ENCODE measurements around the gene KAT2A.

Gene KAT2A

GRCh38 chr17:42114118-42114517, 7.0 kb downstream of the KAT2A start:
- no peak for DNase-seq (ENCODE audit: low spot score)

- no peak for DNase-seq (ENCODE audit: low spot score)
Measured at GRCh38 chr17:42113293-42114069, 7.7 kb downstream of the KAT2A start.

GRCh38 chr17:42112552-42113176, 8.5 kb downstream of the KAT2A start, which contains the start of gene DHX58:
DHX58 (minus strand) TSS chr17:42112714; CDS start chr17:42111892, 822 bp downstream.
- peak; percentile 93 for DNase-seq (ENCODE audit: low spot score)

GRCh38 chr17:42111871-42112551, 9.2 kb downstream of the KAT2A start:
- DNase-seq (ENCODE audit: low spot score) = peak; percentile 66

- no peak for DNase-seq (ENCODE audit: low spot score)
Measured at GRCh38 chr17:42111265-42111636, 9.9 kb downstream of the KAT2A start.

- no peak for DNase-seq (ENCODE audit: low spot score)
Measured at GRCh38 chr17:42110301-42111264, 10.6 kb downstream of the KAT2A start.

- DNase-seq (ENCODE audit: low spot score) = no peak
Measured at GRCh38 chr17:42109086-42109485, 12.1 kb downstream of the KAT2A start.

GRCh38 chr17:42107597-42108576, 13.3 kb downstream of the KAT2A start:
- DNase-seq (ENCODE audit: low spot score) = peak; percentile 81

GRCh38 chr17:42107124-42107523, 14.0 kb downstream of the KAT2A start:
- no peak for DNase-seq (ENCODE audit: low spot score)

- DNase-seq (ENCODE audit: low spot score) = no peak
Measured at GRCh38 chr17:42106009-42106408, 15.2 kb downstream of the KAT2A start.

- DNase-seq (ENCODE audit: low spot score) = no peak
Measured at GRCh38 chr17:42104264-42104663, 16.9 kb downstream of the KAT2A start.

- DNase-seq (ENCODE audit: low spot score) = no peak
Measured at GRCh38 chr17:42103221-42103954, 17.8 kb downstream of the KAT2A start.

GRCh38 chr17:42101513-42102292, 19.5 kb downstream of the KAT2A start:
- peak; percentile 94 for DNase-seq (ENCODE audit: low spot score)

- DNase-seq (ENCODE audit: low spot score) = no peak
Measured at GRCh38 chr17:42098730-42099399, 22.3 kb downstream of the KAT2A start.

- DNase-seq (ENCODE audit: low spot score) = no peak
Measured at GRCh38 chr17:42097691-42098631, 23.2 kb downstream of the KAT2A start, which contains the start of gene ZNF385C. ZNF385C (minus strand) TSS chr17:42098473; CDS start chr17:42063056, 35,417 bp downstream.

- DNase-seq (ENCODE audit: low spot score) = no peak
Measured at GRCh38 chr17:42096360-42097111, 24.6 kb downstream of the KAT2A start.
